Activated CD8-positive, alpha-beta memory T cell treated with anti-CD3 and anti-CD28 coated beads for 4 hours (primary cell): ENCODE data around the gene CLK4.

Experiments
- DNase-seq, 2 donors: peaks; one replicate each; pipeline ENCODE4 v3.0.0-alpha.2; 2020; ENCODE audit warnings: low read depth in 2 of 2

Gene CLK4

GRCh38 chr5:178554311-178554710 lies 72.5 kb downstream of the CLK4 start:
- DNase-seq, result no peak

- no peak for DNase-seq
Measured at GRCh38 chr5:178553517-178553916, 73.3 kb downstream of the CLK4 start.
